ENCODE results near the gene MEDAG. TPM values are rescaled to one million over a fixed set of nuclear protein-coding genes. Genes with fewer than 3 reads are reported as not detected.

MEDAG gene
- polyA plus RNA-seq, 1 donor = 6.6 TPM

DNA sequence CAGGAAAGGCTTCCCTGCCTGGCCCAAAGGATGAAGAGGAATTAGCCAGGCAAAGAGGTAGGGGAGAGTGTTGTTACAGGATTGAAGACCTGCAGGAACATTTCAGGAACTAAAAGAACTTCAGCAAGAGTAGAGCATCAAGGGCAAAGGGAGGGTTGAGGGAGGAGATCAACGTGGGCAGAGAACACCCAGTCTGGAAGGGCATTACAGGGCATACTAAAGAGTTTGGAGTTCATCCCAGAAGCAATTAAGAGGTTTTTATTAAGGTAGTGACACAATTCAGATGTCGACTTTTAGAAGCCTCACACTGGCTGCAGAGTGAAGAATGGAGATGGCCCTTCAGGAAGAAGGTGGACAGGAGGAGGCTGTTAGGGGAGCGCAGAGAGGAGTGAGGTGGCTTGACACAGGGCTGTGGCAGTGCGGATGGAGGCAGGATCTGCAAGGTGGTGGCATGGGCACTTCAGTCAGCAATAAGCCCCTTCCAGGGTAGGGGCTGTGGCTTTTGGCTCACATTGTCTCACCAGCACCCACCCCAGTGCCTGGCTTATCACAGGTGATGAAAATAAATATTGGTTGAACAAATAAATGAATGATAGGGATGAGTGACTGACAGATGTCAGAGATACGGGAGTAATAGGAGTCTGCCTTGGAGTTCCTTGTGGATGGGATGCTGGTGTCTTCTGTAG is 51.3 kb downstream of the MEDAG start:
- Histone ChIP-seq H3K27ac (ENCODE audit: low read length) (no peak overlapping the region), H3K36me3 (ENCODE audit: control insufficient read depth, insufficient read depth, low read length) (no peaks in the 10 kb centered on the region), H3K4me3 (ENCODE audit: low read length) (no peak overlapping the region), H3K4me1 (ENCODE audit: control insufficient read depth, insufficient read depth, low read length) (no peaks in the 10 kb centered on the region), H3K27me3 (ENCODE audit: control insufficient read depth, insufficient read depth, low read length) (peaks cover 9% of the 10 kb centered on the region), H3K9me3 (ENCODE audit: control insufficient read depth, low read depth, low read length) (no peaks in the 10 kb centered on the region)
- no peak for DNase-seq
- WGBS (ENCODE audit: insufficient coverage, low lambda C conversion rate) = 60% methylated on average over 2 of the region's 5 CpGs

DNA sequence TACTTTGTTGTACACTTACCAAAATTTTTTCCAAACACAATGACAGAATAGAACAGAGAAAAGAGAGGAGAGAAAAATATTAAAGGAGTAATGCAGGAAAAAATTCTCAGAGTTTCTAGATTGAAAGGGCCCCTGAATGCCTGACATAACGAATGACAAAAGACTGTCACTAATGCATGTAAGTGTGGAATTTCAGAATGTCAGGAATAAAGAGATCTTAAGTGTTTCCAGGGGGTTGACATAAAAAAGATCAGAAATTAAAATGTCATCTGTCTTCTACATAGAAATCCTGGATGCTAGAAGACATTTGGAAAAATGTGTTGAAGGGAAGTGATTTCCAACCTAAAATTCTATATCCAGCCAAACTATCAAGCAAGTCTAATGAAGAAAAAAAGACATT is 53.6 kb downstream of the MEDAG start:
- H3K36me3 ChIP-seq (ENCODE audit: control insufficient read depth, insufficient read depth, low read length) = no peaks in the 10 kb centered on the region
- peaks cover 11% of the 10 kb centered on the region for H3K27me3 ChIP-seq (ENCODE audit: control insufficient read depth, insufficient read depth, low read length)
- no peaks in the 10 kb centered on the region for H3K9me3 ChIP-seq (ENCODE audit: control insufficient read depth, low read depth, low read length)
- H3K4me1 ChIP-seq (ENCODE audit: control insufficient read depth, insufficient read depth, low read length) = no peaks in the 10 kb centered on the region
- 80% methylated on average over 1 of the region's 1 CpG for WGBS (ENCODE audit: insufficient coverage, low lambda C conversion rate)
- H3K4me3 ChIP-seq (ENCODE audit: low read length) = no peak overlapping the region
- H3K27ac ChIP-seq (ENCODE audit: low read length) = no peak overlapping the region
- no peak for DNase-seq

DNA sequence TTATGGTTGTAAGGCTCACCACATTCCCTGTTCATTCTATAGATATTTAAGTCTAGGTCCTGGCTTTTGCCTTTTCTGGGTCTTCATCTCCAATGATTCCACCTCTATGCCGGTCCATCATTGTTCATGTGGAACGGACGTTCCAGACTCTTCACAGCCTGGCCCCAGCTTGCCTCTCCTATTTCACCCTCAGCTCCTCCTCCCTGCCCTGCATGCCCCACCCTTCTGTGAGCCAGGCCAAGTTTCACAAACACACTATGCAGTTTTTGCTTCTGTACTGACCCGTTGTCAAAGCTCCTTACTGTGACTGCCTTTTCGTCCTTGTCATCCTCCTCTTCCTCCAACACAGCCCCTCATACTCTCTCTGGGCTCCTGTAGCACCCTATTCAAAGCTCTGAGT is 57.7 kb downstream of the MEDAG start:
- no peak overlapping the region for H3K27ac ChIP-seq (ENCODE audit: low read length)
- H3K4me1 ChIP-seq (ENCODE audit: control insufficient read depth, insufficient read depth, low read length) = no peaks in the 10 kb centered on the region
- no peak overlapping the region for H3K4me3 ChIP-seq (ENCODE audit: low read length)
- no peaks in the 10 kb centered on the region for H3K9me3 ChIP-seq (ENCODE audit: control insufficient read depth, low read depth, low read length)
- H3K36me3 ChIP-seq (ENCODE audit: control insufficient read depth, insufficient read depth, low read length) = no peaks in the 10 kb centered on the region
- H3K27me3 ChIP-seq (ENCODE audit: control insufficient read depth, insufficient read depth, low read length) = peaks cover 6% of the 10 kb centered on the region
- no CpG with 5 or more reads among the region's 5 CpGs for WGBS (ENCODE audit: insufficient coverage, low lambda C conversion rate)
- no peak for DNase-seq

DNA sequence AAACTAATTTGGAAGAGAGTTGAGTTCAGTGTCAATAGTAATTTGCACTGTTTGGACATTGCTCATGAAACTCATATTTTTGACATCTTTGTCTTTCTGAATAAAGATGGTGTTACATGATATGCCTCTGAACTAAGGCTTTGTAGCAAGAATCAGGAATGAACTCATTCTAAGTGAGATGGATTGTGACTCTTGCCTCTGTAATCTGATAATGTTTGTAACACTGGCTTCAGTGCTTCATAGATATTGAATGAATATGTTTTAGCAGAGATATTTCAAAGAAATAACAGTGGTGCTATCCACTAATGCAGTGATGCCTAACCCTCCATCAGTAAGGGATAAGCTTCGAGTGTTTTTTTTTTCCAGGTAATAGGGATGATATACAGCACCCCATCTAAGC is 59.3 kb downstream of the MEDAG start:
- 83% methylated on average over 1 of the region's 1 CpG for WGBS (ENCODE audit: insufficient coverage, low lambda C conversion rate)
- H3K9me3 ChIP-seq (ENCODE audit: control insufficient read depth, low read depth, low read length) = no peaks in the 10 kb centered on the region
- no peak overlapping the region for H3K27ac ChIP-seq (ENCODE audit: low read length)
- no peaks in the 10 kb centered on the region for H3K36me3 ChIP-seq (ENCODE audit: control insufficient read depth, insufficient read depth, low read length)
- peaks cover 6% of the 10 kb centered on the region for H3K27me3 ChIP-seq (ENCODE audit: control insufficient read depth, insufficient read depth, low read length)
- H3K4me1 ChIP-seq (ENCODE audit: control insufficient read depth, insufficient read depth, low read length) = no peaks in the 10 kb centered on the region
- H3K4me3 ChIP-seq (ENCODE audit: low read length) = no peak overlapping the region
- no peak for DNase-seq

DNA sequence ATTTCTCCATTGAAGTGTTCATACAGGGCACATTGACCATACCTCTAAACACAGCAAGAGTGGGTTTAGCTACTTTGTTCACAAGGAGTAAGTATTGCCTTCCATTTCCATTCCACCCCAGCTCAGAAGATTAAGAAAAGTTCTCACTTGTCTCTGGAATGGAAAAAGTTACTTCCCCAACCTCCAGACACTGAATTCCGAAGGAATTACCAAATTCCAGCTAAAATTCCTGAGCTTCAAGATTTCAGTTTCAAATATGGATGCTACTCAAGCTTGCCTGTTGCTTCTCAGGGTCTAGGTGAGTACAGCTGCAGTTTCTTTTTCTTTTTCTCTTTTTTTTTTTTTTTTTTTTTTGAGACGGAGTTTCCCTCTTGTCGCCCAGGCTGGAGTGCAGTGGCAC is 60.0 kb downstream of the MEDAG start:
- no peak for DNase-seq
- Histone ChIP-seq H3K27ac (ENCODE audit: low read length) (no peak overlapping the region), H3K4me3 (ENCODE audit: low read length) (no peak overlapping the region), H3K4me1 (ENCODE audit: control insufficient read depth, insufficient read depth, low read length) (no peaks in the 10 kb centered on the region), H3K27me3 (ENCODE audit: control insufficient read depth, insufficient read depth, low read length) (peaks cover 6% of the 10 kb centered on the region), H3K9me3 (ENCODE audit: control insufficient read depth, low read depth, low read length) (no peaks in the 10 kb centered on the region), H3K36me3 (ENCODE audit: control insufficient read depth, insufficient read depth, low read length) (no peaks in the 10 kb centered on the region)
- WGBS (ENCODE audit: insufficient coverage, low lambda C conversion rate) = no CpG with 5 or more reads among the region's 3 CpGs

DNA sequence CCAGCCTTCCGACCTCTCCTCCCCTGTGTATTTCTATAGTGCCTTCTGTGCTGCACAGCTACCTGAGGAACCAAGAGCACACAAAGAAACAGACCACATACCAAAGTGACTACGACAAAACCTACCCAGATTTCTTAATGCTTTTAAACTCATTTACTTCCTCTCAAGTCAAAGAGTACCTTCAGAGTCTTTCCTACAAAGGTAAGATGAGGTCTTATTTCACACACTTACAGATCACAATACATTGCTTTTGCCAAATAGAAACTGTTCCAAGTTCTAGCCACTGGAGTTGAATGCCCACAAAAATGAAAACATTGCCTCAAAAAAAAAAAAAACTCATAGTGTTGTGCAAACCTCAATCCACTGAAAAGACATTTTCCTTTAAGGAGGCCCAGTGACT is 62.8 kb downstream of the MEDAG start:
- WGBS (ENCODE audit: insufficient coverage, low lambda C conversion rate) = 33% methylated on average over 1 of the region's 2 CpGs
- no peak overlapping the region for H3K27ac ChIP-seq (ENCODE audit: low read length)
- no peaks in the 10 kb centered on the region for H3K36me3 ChIP-seq (ENCODE audit: control insufficient read depth, insufficient read depth, low read length)
- no peak overlapping the region for H3K4me3 ChIP-seq (ENCODE audit: low read length)
- H3K9me3 ChIP-seq (ENCODE audit: control insufficient read depth, low read depth, low read length) = no peaks in the 10 kb centered on the region
- no peaks in the 10 kb centered on the region for H3K4me1 ChIP-seq (ENCODE audit: control insufficient read depth, insufficient read depth, low read length)
- no peak for DNase-seq
- peaks cover 4% of the 10 kb centered on the region for H3K27me3 ChIP-seq (ENCODE audit: control insufficient read depth, insufficient read depth, low read length)

DNA sequence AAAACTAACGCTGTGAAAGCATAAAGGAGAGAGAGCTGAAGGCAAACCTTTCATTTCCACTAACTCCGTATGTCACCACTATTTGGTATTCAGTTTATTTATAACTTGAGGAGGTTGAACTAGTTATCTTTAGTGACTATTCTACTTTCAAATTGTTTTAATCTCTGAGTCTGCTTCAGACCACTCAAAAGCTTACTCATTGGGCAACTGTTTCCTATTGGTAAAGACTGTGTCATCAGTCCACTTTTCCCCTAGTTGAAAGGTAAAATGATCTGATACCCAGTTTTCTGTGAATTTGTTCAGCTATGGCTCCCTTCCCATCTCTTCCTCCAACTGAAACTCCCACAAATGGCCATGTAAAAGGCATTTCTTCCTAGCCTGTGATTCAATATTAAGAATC is 65.5 kb downstream of the MEDAG start:
- Histone ChIP-seq H3K4me3 (ENCODE audit: low read length) (no peak overlapping the region), H3K27ac (ENCODE audit: low read length) (no peak overlapping the region), H3K4me1 (ENCODE audit: control insufficient read depth, insufficient read depth, low read length) (no peaks in the 10 kb centered on the region), H3K36me3 (ENCODE audit: control insufficient read depth, insufficient read depth, low read length) (no peaks in the 10 kb centered on the region), H3K9me3 (ENCODE audit: control insufficient read depth, low read depth, low read length) (no peaks in the 10 kb centered on the region), H3K27me3 (ENCODE audit: control insufficient read depth, insufficient read depth, low read length) (no peaks in the 10 kb centered on the region)
- no peak for DNase-seq
- WGBS (ENCODE audit: insufficient coverage, low lambda C conversion rate) = 86% methylated on average over 1 of the region's 2 CpGs

DNA sequence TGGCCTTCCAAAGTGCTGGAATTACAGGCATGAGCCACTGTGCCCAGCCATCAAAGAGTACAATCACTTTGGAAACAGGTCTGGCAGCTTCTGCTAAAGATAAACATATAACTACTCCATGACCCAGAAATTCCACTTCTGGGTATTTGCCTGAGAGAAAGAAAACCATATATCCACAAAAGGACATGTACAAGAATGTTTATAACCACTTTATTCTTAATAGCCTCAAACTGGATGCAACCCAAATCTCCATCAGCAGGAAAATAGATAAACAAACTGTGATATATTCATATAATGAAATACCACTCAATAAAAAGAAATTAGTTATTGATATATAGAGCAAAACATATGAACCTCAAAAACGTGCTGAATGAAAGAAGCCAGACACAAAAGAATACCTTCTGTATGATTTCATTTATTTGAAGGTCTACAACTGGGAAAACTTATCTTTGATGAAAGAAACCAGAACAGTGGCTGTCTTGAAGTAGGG is 66.9 kb downstream of the MEDAG start:
- no CpG with 5 or more reads among the region's 1 CpG for WGBS (ENCODE audit: insufficient coverage, low lambda C conversion rate)
- no peaks in the 10 kb centered on the region for H3K4me1 ChIP-seq (ENCODE audit: control insufficient read depth, insufficient read depth, low read length)
- H3K27ac ChIP-seq (ENCODE audit: low read length) = no peak overlapping the region
- no peaks in the 10 kb centered on the region for H3K27me3 ChIP-seq (ENCODE audit: control insufficient read depth, insufficient read depth, low read length)
- H3K4me3 ChIP-seq (ENCODE audit: low read length) = no peak overlapping the region
- no peaks in the 10 kb centered on the region for H3K9me3 ChIP-seq (ENCODE audit: control insufficient read depth, low read depth, low read length)
- peak in 1 of 2 donors; percentile 11 for DNase-seq
- no peaks in the 10 kb centered on the region for H3K36me3 ChIP-seq (ENCODE audit: control insufficient read depth, insufficient read depth, low read length)

DNA sequence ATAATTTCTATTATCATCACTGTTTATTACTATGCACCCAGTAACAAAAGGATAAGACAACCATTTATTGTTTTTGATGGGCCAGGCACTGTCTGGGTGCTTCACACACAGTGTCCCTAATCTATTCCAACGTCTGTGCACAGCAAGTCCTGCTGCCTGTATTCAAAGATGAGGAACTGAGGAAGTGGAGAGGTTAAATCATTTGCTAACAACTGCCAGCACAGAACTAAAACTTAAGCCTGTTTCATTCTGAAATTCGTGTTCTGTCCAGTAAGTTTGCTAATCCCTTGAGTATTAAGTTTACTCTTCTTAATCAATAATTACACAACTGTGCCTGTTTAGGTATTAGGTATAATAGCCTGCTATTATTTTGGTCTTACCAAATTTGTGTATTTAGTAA is 68.3 kb downstream of the MEDAG start:
- Histone ChIP-seq H3K27ac (ENCODE audit: low read length) (no peak overlapping the region), H3K36me3 (ENCODE audit: control insufficient read depth, insufficient read depth, low read length) (no peaks in the 10 kb centered on the region), H3K4me1 (ENCODE audit: control insufficient read depth, insufficient read depth, low read length) (no peaks in the 10 kb centered on the region), H3K27me3 (ENCODE audit: control insufficient read depth, insufficient read depth, low read length) (peaks cover under 1% of the 10 kb centered on the region), H3K9me3 (ENCODE audit: control insufficient read depth, low read depth, low read length) (no peaks in the 10 kb centered on the region), H3K4me3 (ENCODE audit: low read length) (no peak overlapping the region)
- DNase-seq = no peak
- no CpG with 5 or more reads among the region's 2 CpGs for WGBS (ENCODE audit: insufficient coverage, low lambda C conversion rate)
